A673 (cell line): ENCODE measurements around the gene ANKZF1. TPM values are rescaled to one million over a fixed set of nuclear protein-coding genes. Genes with fewer than 3 reads are reported as not detected.

Experiments used
- BruUV-seq: library from RNA; stranded (reverse); fragments of 400-500 nt; replicated peaks from 2 replicates; lab custom pipeline; 2021; lab: Mats Ljungman, UMichigan
- CTCF ChIA-PET: fragments of 300-600 bp; sonication (Branson Sonifier 250); formaldehyde crosslinking; loops from one replicate; lab custom pipeline; 2022; ENCODE audit warnings: antibody characterized with exemption; lab: Charles Lee
- POLR2A ChIA-PET: fragments of 300-600 bp; sonication (Branson Sonifier 250); formaldehyde crosslinking; loops from one replicate; lab custom pipeline; 2022; ENCODE audit warnings: antibody characterized with exemption; ENCODE audit not compliant: low non-redundant PET; lab: Charles Lee
- DNase-seq: peaks from one replicate; pipeline ENCODE4 v3.0.0-alpha.2; 2015; ENCODE audit warnings: low spot score
- H3K27ac ChIP-seq: fragments of 200-600 bp; sonication (generic); 2 replicates; pipeline ENCODE4 v1.5.1; 2016; ENCODE audit warnings: mixed run types, low read depth, mild to moderate bottlenecking, mixed read lengths, antibody characterized with exemption, low read length; ENCODE audit not compliant: poor library complexity, severe bottlenecking
- H3K27me3 ChIP-seq: fragments of 200-600 bp; sonication (generic); replicated peaks from 2 replicates; pipeline ENCODE4 v1.6.1; 2017; ENCODE audit warnings: mixed run types, low read depth, mild to moderate bottlenecking, mixed read lengths, antibody characterized with exemption, low read length; ENCODE audit not compliant: insufficient read depth, poor library complexity
- H3K36me3 ChIP-seq: fragments of 200-600 bp; sonication (generic); 2 replicates; pipeline ENCODE4 v1.6.1; 2016; ENCODE audit warnings: mixed run types, mild to moderate bottlenecking, mixed read lengths, antibody characterized with exemption, low read length; ENCODE audit not compliant: insufficient read depth, poor library complexity, severe bottlenecking
- H3K4me1 ChIP-seq: fragments of 200-600 bp; sonication (generic); 2 replicates; pipeline ENCODE4 v1.6.1; 2017; ENCODE audit warnings: mixed run types, mild to moderate bottlenecking, mixed read lengths, antibody characterized with exemption, low read length; ENCODE audit not compliant: insufficient read depth, poor library complexity, severe bottlenecking
- H3K4me3 ChIP-seq: fragments of 200-600 bp; sonication (generic); 2 replicates; pipeline ENCODE4 v1.5.1; 2016; ENCODE audit warnings: low read depth, mixed run types, mild to moderate bottlenecking, mixed read lengths, low read length; ENCODE audit not compliant: poor library complexity, severe bottlenecking
- H3K9me3 ChIP-seq: fragments of 200-600 bp; sonication (generic); 2 replicates; pipeline ENCODE4 v1.6.1; 2016; ENCODE audit warnings: mixed run types, low read depth, mild to moderate bottlenecking, mixed read lengths, antibody characterized with exemption, low read length; ENCODE audit not compliant: poor library complexity, severe bottlenecking
- CTCF ChIP-seq: fragments of 300-800, 200-600 bp; sonication (generic); conservative IDR thresholded peaks from 2 replicates; pipeline ENCODE4 v1.5.1; 2017; ENCODE audit warnings: low read depth, mild to moderate bottlenecking, antibody characterized with exemption, low read length, moderate library complexity, mixed read lengths
- EZH2 ChIP-seq: fragments of 200-600 bp; sonication (generic); IDR thresholded peaks from 2 replicates; pipeline ENCODE4 v1.6.1; 2017; ENCODE audit warnings: borderline replicate concordance, low read depth, mild to moderate bottlenecking, mixed read lengths, antibody characterized with exemption, low read length; ENCODE audit not compliant: poor library complexity, severe bottlenecking
- intact Hi-C: fragments of 100-400 bp; cut with micrococcal nuclease; formaldehyde crosslinking; loops from one replicate; pipeline ENCODE4 v1.10.0; 2022; ENCODE audit not compliant: unreplicated experiment
- total RNA-seq: library from RNA; stranded (reverse); gene quantifications from 2 replicates; pipeline ENCODE4 v1.2.3, GENCODE V29; 2021

ANKZF1 gene
- total RNA-seq, 1 experiment from 2014 or later: 30.6 TPM

DNA sequence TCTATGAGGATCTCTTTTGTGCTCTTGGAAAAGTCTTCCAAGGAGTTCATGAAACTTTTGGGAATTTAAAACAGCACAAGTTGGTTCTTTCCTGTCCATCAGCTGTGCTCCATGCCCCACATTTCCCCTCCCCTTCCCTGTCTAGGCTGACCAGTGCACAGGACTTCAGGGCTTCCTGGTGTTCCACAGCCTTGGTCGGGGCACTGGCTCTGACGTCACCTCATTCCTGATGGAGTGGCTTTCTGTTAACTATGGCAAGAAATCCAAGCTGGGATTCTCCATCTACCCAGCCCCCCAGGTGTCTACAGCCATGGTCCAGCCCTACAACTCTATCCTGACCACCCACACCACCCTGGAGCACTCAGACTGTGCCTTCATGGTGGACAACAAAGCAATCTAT is 41.4 kb downstream of the ANKZF1 start:
- TF ChIP-seq CTCF (no peak), EZH2 (no peak)
- H3K4me1 ChIP-seq: no peaks in the 10 kb centered on the region
- H3K27ac ChIP-seq: no peak overlapping the region
- CTCF ChIA-PET: no interaction called here
- no peaks in the 10 kb centered on the region for H3K36me3 ChIP-seq
- no peaks in the 10 kb centered on the region for H3K9me3 ChIP-seq
- DNase-seq: no peak
- no peak overlapping the region for H3K4me3 ChIP-seq
- no TSS peak for BruUV-seq
- intact Hi-C loops: no loop called here
- H3K27me3 ChIP-seq: no peaks in the 10 kb centered on the region
- POLR2A ChIA-PET: no interaction called here

- H3K4me1 ChIP-seq: no peaks in the 10 kb centered on the region
- intact Hi-C loops: no loop called here
- no peak for DNase-seq
- no peak overlapping the region for H3K4me3 ChIP-seq
- ChIA-PET POLR2A (no interaction called here), CTCF (no interaction called here)
- no peaks in the 10 kb centered on the region for H3K27me3 ChIP-seq
- no peaks in the 10 kb centered on the region for H3K9me3 ChIP-seq
- TF ChIP-seq EZH2: no peak
- TF ChIP-seq CTCF: no peak
- no peak overlapping the region for H3K27ac ChIP-seq
- BruUV-seq: no TSS peak
- no peaks in the 10 kb centered on the region for H3K36me3 ChIP-seq
These were observed 42.8 kb downstream of the ANKZF1 start for GRCh38 chr2:219272356-219272755.

DNA sequence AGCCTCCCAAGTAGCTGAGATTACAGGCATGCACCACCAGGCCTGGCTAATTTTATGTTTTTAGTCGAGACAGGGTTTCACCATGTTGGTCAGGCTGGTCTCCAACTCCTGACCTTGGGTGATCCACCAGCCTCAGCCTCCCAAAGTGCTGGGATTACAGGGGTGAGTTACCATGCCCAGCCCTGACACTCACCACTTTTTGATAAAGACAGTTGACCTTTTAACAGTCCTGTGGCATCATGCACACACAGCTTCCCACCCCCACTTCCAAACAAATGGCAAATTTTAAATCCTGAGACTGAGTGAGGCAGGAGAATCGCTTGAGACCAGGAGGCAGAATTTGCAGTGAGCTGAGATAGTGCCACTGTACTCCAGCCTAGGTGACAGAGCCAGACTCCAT is 43.4 kb downstream of the ANKZF1 start:
- intact Hi-C loops: no loop called here
- BruUV-seq: no TSS peak
- CTCF ChIA-PET: no interaction called here
- H3K36me3 ChIP-seq: no peaks in the 10 kb centered on the region
- H3K4me1 ChIP-seq: peaks cover 3% of the 10 kb centered on the region
- H3K27ac ChIP-seq: no peak overlapping the region
- no peaks in the 10 kb centered on the region for H3K27me3 ChIP-seq
- no peak for DNase-seq
- H3K4me3 ChIP-seq: no peak overlapping the region
- POLR2A ChIA-PET: no interaction called here
- no peaks in the 10 kb centered on the region for H3K9me3 ChIP-seq
- TF ChIP-seq EZH2: no peak
- no peak for TF ChIP-seq CTCF
